H9 (cell line): ENCODE results near the gene MRPS35. TPM values are rescaled to one million over a fixed set of nuclear protein-coding genes. Genes with fewer than 3 reads are reported as not detected.

Experiments used
- DNase-seq: peaks from one replicate; pipeline ENCODE4 v3.0.0-alpha.2; 2017
- H2AFZ ChIP-seq: one replicate; pipeline ENCODE4 v1.6.1; 2013; ENCODE audit warnings: mild to moderate bottlenecking, low read length, control low read depth, moderate library complexity
- H2AK5ac ChIP-seq: 2 replicates; pipeline ENCODE4 v1.6.1; 2013; ENCODE audit warnings: low read length, control low read depth, mixed read lengths; ENCODE audit not compliant: insufficient read length
- H2BK120ac ChIP-seq: one replicate; pipeline ENCODE4 v1.6.1; 2013; ENCODE audit warnings: low read depth, mild to moderate bottlenecking, low read length, control low read depth, inconsistent platforms; ENCODE audit not compliant: poor library complexity, severe bottlenecking
- H2BK12ac ChIP-seq: 2 replicates; pipeline ENCODE4 v1.6.1; 2013; ENCODE audit warnings: low read length, control low read depth, mixed read lengths, low read depth; ENCODE audit not compliant: insufficient read length
- H2BK15ac ChIP-seq: 2 replicates; pipeline ENCODE4 v1.6.1; 2013; ENCODE audit warnings: low read depth, low read length, control low read depth
- H2BK20ac ChIP-seq: one replicate; pipeline ENCODE4 v1.6.1; 2013; ENCODE audit warnings: low read depth, mild to moderate bottlenecking, low read length, control low read depth, inconsistent platforms; ENCODE audit not compliant: poor library complexity, severe bottlenecking
- H2BK5ac ChIP-seq: 2 replicates; pipeline ENCODE4 v1.6.1; 2013; ENCODE audit warnings: low read length, control low read depth, mixed read lengths; ENCODE audit not compliant: insufficient read length
- H3K14ac ChIP-seq: 2 replicates; pipeline ENCODE4 v1.6.1; 2013; ENCODE audit warnings: low read length, control low read depth; ENCODE audit not compliant: insufficient read depth
- H3K18ac ChIP-seq: 2 replicates; pipeline ENCODE4 v1.6.1; 2013; ENCODE audit warnings: low read depth, mild to moderate bottlenecking, mixed read lengths, low read length, control low read depth; ENCODE audit not compliant: insufficient read length
- H3K23ac ChIP-seq: 2 replicates; pipeline ENCODE4 v1.6.1; 2013; ENCODE audit warnings: low read length, control low read depth, mixed read lengths, low read depth; ENCODE audit not compliant: insufficient read length
- H3K23me2 ChIP-seq: 2 replicates; pipeline ENCODE4 v1.6.1; 2013; ENCODE audit warnings: low read depth, mild to moderate bottlenecking, mixed read lengths, low read length, control low read depth; ENCODE audit not compliant: insufficient read length, poor library complexity, severe bottlenecking
- H3K27ac ChIP-seq: 2 replicates; pipeline ENCODE4 v1.5.1; 2013; ENCODE audit warnings: low read length, control low read depth, mixed read lengths, low read depth; ENCODE audit not compliant: insufficient read length
- H3K27me3 ChIP-seq: 2 replicates; pipeline ENCODE4 v1.6.1; 2013; ENCODE audit warnings: low read length, control low read depth, inconsistent platforms; ENCODE audit not compliant: insufficient read depth
- H3K4ac ChIP-seq: 2 replicates; pipeline ENCODE4 v1.6.1; 2013; ENCODE audit warnings: low read depth, mild to moderate bottlenecking, control low read depth, inconsistent platforms, low read length, moderate library complexity
- H3K4me1 ChIP-seq: 2 replicates; pipeline ENCODE4 v1.6.1; 2013; ENCODE audit warnings: low read length, control low read depth, inconsistent platforms; ENCODE audit not compliant: insufficient read depth
- H3K4me2 ChIP-seq: 2 replicates; pipeline ENCODE4 v1.6.1; 2013; ENCODE audit warnings: low read length, control low read depth, mixed read lengths; ENCODE audit not compliant: insufficient read length, insufficient read depth
- H3K56ac ChIP-seq: 2 replicates; pipeline ENCODE4 v1.6.1; 2013; ENCODE audit warnings: low read depth, mild to moderate bottlenecking, mixed read lengths, low read length, control low read depth; ENCODE audit not compliant: insufficient read length
- H3K79me1 ChIP-seq: 2 replicates; pipeline ENCODE4 v1.6.1; 2013; ENCODE audit warnings: low read depth, mild to moderate bottlenecking, moderate library complexity, low read length, control low read depth, inconsistent platforms; ENCODE audit not compliant: insufficient read depth, poor library complexity, severe bottlenecking
- H3K79me2 ChIP-seq: 2 replicates; pipeline ENCODE4 v1.6.1; 2013; ENCODE audit warnings: low read length, control low read depth, inconsistent platforms; ENCODE audit not compliant: insufficient read depth
- H3K9ac ChIP-seq: 2 replicates; pipeline ENCODE4 v1.6.1; 2013; ENCODE audit warnings: low read length, control low read depth, mixed read lengths; ENCODE audit not compliant: insufficient read length; ENCODE audit errors: extremely low read depth
- H3K9me3 ChIP-seq: one replicate; pipeline ENCODE4 v1.6.1; 2013; ENCODE audit warnings: low read depth, low read length, inconsistent platforms; ENCODE audit not compliant: control insufficient read depth
- H3T11ph ChIP-seq: one replicate; pipeline ENCODE4 v1.6.1; 2013; ENCODE audit warnings: mild to moderate bottlenecking, low read length, control low read depth, inconsistent platforms
- H4K20me1 ChIP-seq: one replicate; pipeline ENCODE4 v1.6.1; 2013; ENCODE audit not compliant: control insufficient read depth, insufficient read length, insufficient read depth
- H4K5ac ChIP-seq: 2 replicates; pipeline ENCODE4 v1.6.1; 2013; ENCODE audit warnings: low read depth, mild to moderate bottlenecking, mixed read lengths, low read length, control low read depth; ENCODE audit not compliant: insufficient read length
- H4K8ac ChIP-seq: replicated peaks from 2 replicates; pipeline ENCODE4 v1.6.1; 2013; ENCODE audit warnings: low read length, control low read depth, mixed read lengths, low read depth; ENCODE audit not compliant: insufficient read length
- H4K91ac ChIP-seq: 2 replicates; pipeline ENCODE4 v1.6.1; 2013; ENCODE audit warnings: low read depth, mild to moderate bottlenecking, moderate library complexity, mixed read lengths, low read length, control low read depth; ENCODE audit not compliant: insufficient read length
- H3K27ac Mint-ChIP-seq, 3 experiments: 2 replicates in 2 of 3; 3 replicates in 1 of 3; pipeline ENCODE4 v1.8.0; 2020 to 2021; ENCODE audit warnings: mixed read lengths in 3 of 3, mild to moderate bottlenecking in 1 of 3, moderate library complexity in 1 of 3
- H3K27me3 Mint-ChIP-seq: 2 replicates; pipeline ENCODE4 v1.8.0; 2021; ENCODE audit warnings: low read depth, mild to moderate bottlenecking, moderate library complexity, mixed read lengths
- H3K36me3 Mint-ChIP-seq, 3 experiments: 2 replicates in 2 of 3; 3 replicates in 1 of 3; pipeline ENCODE4 v1.8.0; 2020 to 2021; ENCODE audit warnings: low read depth in 3 of 3, mixed read lengths in 3 of 3; ENCODE audit not compliant: insufficient read depth in 1 of 3
- H3K4me1 Mint-ChIP-seq, 2 experiments: 2 replicates each; pipeline ENCODE4 v1.8.0; 2020; ENCODE audit warnings: mixed read lengths in 2 of 2
- H3K4me3 Mint-ChIP-seq, 2 experiments: 2 replicates in 1 of 2; 3 replicates in 1 of 2; pipeline ENCODE4 v1.8.0; 2020 to 2021; ENCODE audit warnings: mild to moderate bottlenecking in 2 of 2, mixed read lengths in 2 of 2, moderate library complexity in 1 of 2
- H3K9me3 Mint-ChIP-seq, 2 experiments: 2 replicates in 1 of 2; 3 replicates in 1 of 2; pipeline ENCODE4 v1.8.0; 2020; ENCODE audit warnings: mild to moderate bottlenecking in 2 of 2, mixed read lengths in 2 of 2, moderate library complexity in 1 of 2
- CTCF ChIP-seq: fragments of 200-600 bp; sonication (generic); conservative IDR thresholded peaks from 3 replicates; pipeline ENCODE4 v1.8.0; 2021; ENCODE audit warnings: antibody characterized with exemption, mild to moderate bottlenecking
- WGBS: extraction: QIAGEN DNeasy Blood & Tissue Kit; methylation state at CpG from one replicate; pipeline ENCODE4 v1.1.7; 2013; ENCODE audit warnings: missing lambda C conversion rate, low lambda C conversion rate, mixed read lengths; ENCODE audit not compliant: insufficient read length; ENCODE audit errors: extremely low coverage; 5-methylcytosine and 5-hydroxymethylcytosine counted together
- total RNA-seq: library from RNA; stranded (reverse); gene quantifications from 2 replicates; pipeline ENCODE4 v1.2.1, GENCODE V29; 2021

The MRPS35 gene
- total RNA-seq, 1 experiment from 2014 or later: 45.4 TPM

DNA sequence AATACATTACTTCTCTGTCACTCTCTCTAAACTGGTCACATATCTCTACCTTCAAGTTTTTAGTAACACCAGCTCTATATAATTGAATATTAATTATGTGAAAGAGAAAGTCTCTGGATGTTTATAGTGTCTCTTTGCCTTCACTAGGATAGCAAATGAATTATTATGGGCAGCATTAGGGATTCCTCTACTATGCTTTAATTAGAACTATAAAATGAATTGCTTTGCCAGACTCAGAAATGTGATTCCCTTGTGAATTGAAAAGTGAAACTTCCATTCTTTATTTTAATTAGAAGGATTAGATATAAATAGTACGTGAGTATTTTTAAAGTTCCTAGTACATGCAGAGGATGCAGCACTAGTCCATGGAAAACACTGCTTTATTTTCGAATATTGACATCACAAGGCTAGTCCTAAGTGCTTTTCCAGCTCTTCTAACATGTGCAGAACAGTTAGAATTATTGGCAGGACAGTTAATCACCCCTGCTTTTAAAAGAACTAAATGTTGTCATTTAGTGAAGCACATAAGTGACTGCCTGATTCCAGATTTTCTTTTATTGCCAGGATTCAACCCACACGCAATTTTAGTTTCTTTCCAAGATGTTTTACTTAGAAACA lies 37.4 kb upstream of the MRPS35 start:
- no peak for DNase-seq
- Mint-ChIP-seq H3K27ac (no peak overlapping the region), H3K4me1 (no peaks in the 10 kb centered on the region), H3K9me3 (no peaks in the 10 kb centered on the region), H3K36me3 (peaks cover 0 to 3% (median 0%) of the 10 kb centered on the region in 3 experiments; a peak in 1 of 7 replicates), H3K27me3 (no peaks in the 10 kb centered on the region), H3K4me3 (no peak overlapping the region)
- no peaks in the 10 kb centered on the region for H3K27me3 ChIP-seq
- no peak overlapping the region for H2BK12ac ChIP-seq
- no peak overlapping the region for H2BK15ac ChIP-seq
- WGBS: no CpG with 5 or more reads among the region's 3 CpGs
- no peak for TF ChIP-seq CTCF
- H3K79me2 ChIP-seq: no peaks in the 10 kb centered on the region
- no peak overlapping the region for H4K8ac ChIP-seq
- H2BK120ac ChIP-seq: no peak overlapping the region
- H3K56ac ChIP-seq: no peak overlapping the region
- H3K79me1 ChIP-seq: no peaks in the 10 kb centered on the region
- no peak overlapping the region for H3K27ac ChIP-seq
- no peak overlapping the region for H2AFZ ChIP-seq
- no peak overlapping the region for H3T11ph ChIP-seq
- no peaks in the 10 kb centered on the region for H4K20me1 ChIP-seq
- H3K4me2 ChIP-seq: no peak overlapping the region
- no peak overlapping the region for H3K9ac ChIP-seq
- H3K4me1 ChIP-seq: no peaks in the 10 kb centered on the region
- H2BK20ac ChIP-seq: no peak overlapping the region
- no peaks in the 10 kb centered on the region for H3K9me3 ChIP-seq
- no peak overlapping the region for H3K18ac ChIP-seq
- H2BK5ac ChIP-seq: no peak overlapping the region
- no peak overlapping the region for H3K14ac ChIP-seq
- H4K5ac ChIP-seq: no peak overlapping the region
- H3K23ac ChIP-seq: no peak overlapping the region
- H2AK5ac ChIP-seq: no peak overlapping the region
- H4K91ac ChIP-seq: no peak overlapping the region
- H3K23me2 ChIP-seq: no peaks in the 10 kb centered on the region
- no peak overlapping the region for H3K4ac ChIP-seq
